Stomach (tissue), 9 donors: ENCODE measurements around the gene HAPSTR1. TPM values are rescaled to one million over a fixed set of nuclear protein-coding genes. Genes with fewer than 3 reads are reported as not detected.
A peak's percentile ranks its signal among the peaks of the same experiment; 100 is the strongest.

Experiments
- DNase-seq, 2 donors: peaks; one replicate each; pipeline versions ENCODE4 v3.0.0 to v3.0.0-alpha.2; 2013 to 2019
- H3K27ac ChIP-seq, 5 donors: fragments of 200-600 bp in 4 of 5; sonication (generic) in 4 of 5; one replicate each; pipeline ENCODE4 v1.5.1; 2013 to 2019; ENCODE audit warnings: mild to moderate bottlenecking in 1 of 5, moderate library complexity in 1 of 5
- H3K27me3 ChIP-seq, 3 donors: fragments of 200-600 bp; sonication (generic); one replicate each; pipeline ENCODE4 v1.5.1; 2017 to 2019; ENCODE audit warnings: mixed run types in 1 of 3
- H3K36me3 ChIP-seq, 4 donors: fragments of 200-600 bp; sonication (generic); 1 replicate in 3 of 4; 2 replicates in 1 of 4; pipeline ENCODE4 v1.5.1; 2016 to 2019
- H3K4me1 ChIP-seq, 4 donors: fragments of 200-600 bp; sonication (generic); one replicate each; pipeline ENCODE4 v1.5.1; 2016 to 2019
- H3K4me3 ChIP-seq, 4 donors: fragments of 200-600 bp; sonication (generic) in 3 of 4; one replicate each; pipeline ENCODE4 v1.5.1; 2016 to 2019; ENCODE audit warnings: mild to moderate bottlenecking in 1 of 4
- H3K9me3 ChIP-seq, 4 donors: fragments of 200-600 bp; sonication (generic); one replicate each; pipeline ENCODE4 v1.5.1; 2016 to 2019
- CTCF ChIP-seq, 7 experiments: fragments of 450-650 bp in 4 of 7; fragments of 200-600 bp in 3 of 7; sonication (generic) in 3 of 7; IDR thresholded peaks; one replicate each; pipeline ENCODE4 v1.5.1; 2016 to 2019; ENCODE audit warnings: antibody characterized with exemption in 7 of 7, control low read depth in 2 of 7, mild to moderate bottlenecking in 1 of 7
- EP300 ChIP-seq: sonication (generic); formaldehyde crosslinking; IDR thresholded peaks from one replicate; pipeline ENCODE4 v1.6.1; 2017; ENCODE audit warnings: antibody characterized with exemption
- POLR2A ChIP-seq, 4 donors: fragments of 450-650 bp; IDR thresholded peaks; one replicate each; pipeline ENCODE4 v1.6.1; 2016; ENCODE audit warnings: antibody characterized with exemption in 4 of 4, control low read depth in 2 of 4, mild to moderate bottlenecking in 1 of 4, moderate library complexity in 1 of 4
- POLR2AphosphoS5 ChIP-seq, 3 donors: sonication (generic); formaldehyde crosslinking; IDR thresholded peaks; one replicate each; pipeline ENCODE4 v1.6.1; 2016; ENCODE audit warnings: antibody characterized with exemption in 3 of 3
- WGBS, 5 donors: extraction: QIAGEN DNeasy Blood & Tissue Kit in 3 of 5; methylation state at CpG; one replicate each; pipeline versions ENCODE4 v1.1.5 to v1.1.7; 2013 to 2018; 5-methylcytosine and 5-hydroxymethylcytosine counted together
- intact Hi-C: fragments of 100-400 bp; cut with DNase I; formaldehyde crosslinking; loops from one replicate; pipeline ENCODE4 v1.15.1; 2023; ENCODE audit warnings: low total_unique reads
- polyA plus RNA-seq, 3 donors: library from polyadenylated mRNA; stranded (reverse); fragments of 200-250 nt; gene quantifications; one replicate each; pipeline ENCODE4 v1.2.3, GENCODE V29; 2013
- total RNA-seq, 5 donors: library from RNA; depleted of rRNA; stranded (reverse); fragments of >200 nt; gene quantifications; one replicate each; pipeline versions ENCODE4 v1.1.0 to v1.2.3, GENCODE V29; 2014 to 2016
- donor health status: healthy with polysubstance abuse.
- donor health status: Bipolar disorder and iron deficiency.
- donor health status: healthy.

HAPSTR1 gene
- total and polyA plus RNA-seq, 8 donors = 6.6 to 84.1 (median 37.4) TPM

DNA sequence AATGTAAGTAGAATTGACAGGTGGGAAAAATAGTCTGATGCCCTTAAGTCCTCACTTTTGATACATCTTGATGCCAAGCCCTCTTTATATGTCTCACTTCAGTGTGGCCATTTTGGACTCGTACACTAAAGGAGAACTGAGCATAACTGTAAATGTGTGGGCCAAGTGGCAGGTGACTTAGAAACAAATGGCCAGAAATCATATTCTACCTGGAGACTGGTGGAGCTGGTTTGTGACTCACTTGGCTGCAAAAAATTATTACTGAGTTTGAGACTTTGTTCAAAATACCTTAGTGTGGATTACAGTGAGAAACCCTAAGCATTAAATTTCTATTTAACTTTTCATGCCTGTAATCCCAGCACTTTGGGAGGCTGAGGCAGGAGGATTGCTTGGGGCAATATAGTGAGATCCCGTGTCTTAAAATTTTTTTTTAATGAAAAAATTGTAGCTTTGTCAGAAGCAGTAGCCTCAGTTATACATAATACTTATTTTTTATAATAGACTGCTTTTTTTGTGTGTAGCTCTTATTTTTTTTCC lies 5.0 kb downstream of the HAPSTR1 start:
- peaks cover 80 to 86% (median 82%) of the 10 kb centered on the region in 4 donors for H3K4me1 ChIP-seq
- TF ChIP-seq CTCF (IDR thresholded peaks at IDR 0.05) (no peak), POLR2AphosphoS5 (IDR thresholded peaks at IDR 0.05) (no peak), POLR2A (IDR thresholded peaks at IDR 0.05) (no peak), EP300 (no peak)
- H3K4me3 ChIP-seq = peak overlapping the region in 1 of 4 donors; percentile 72
- H3K27ac ChIP-seq = peak overlapping the region in 2 of 5 donors; percentile 16 to 75
- H3K36me3 ChIP-seq = peaks cover 8 to 37% (median 18%) of the 10 kb centered on the region in 4 donors
- 62 to 72% (median 69%) methylated on average over 2 of the region's 2 CpGs for WGBS, 5 donors
- H3K27me3 ChIP-seq = no peaks in the 10 kb centered on the region
- intact Hi-C loops = no loop called here
- DNase-seq = peak in 1 of 2 donors; percentile 32
- H3K9me3 ChIP-seq = no peaks in the 10 kb centered on the region

- WGBS, 5 donors = 46 to 57% (median 49%) methylated on average over 9 to 10 of the region's 10 CpGs
- Histone ChIP-seq H3K9me3 (no peaks in the 10 kb centered on the region), H3K4me1 (peaks cover 91 to 97% (median 93%) of the 10 kb centered on the region in 4 donors), H3K36me3 (peaks cover 8 to 44% (median 24%) of the 10 kb centered on the region in 4 donors), H3K27ac (peak overlapping the region; percentile 23 to 77 (median 62)), H3K27me3 (no peaks in the 10 kb centered on the region), H3K4me3 (peak overlapping the region in 2 of 4 donors; percentile 2 to 32)
- no peak for DNase-seq
- TF ChIP-seq POLR2AphosphoS5 (IDR thresholded peaks at IDR 0.05) (no peak), EP300 (no peak), CTCF (IDR thresholded peaks at IDR 0.05) (no peak), POLR2A (IDR thresholded peaks at IDR 0.05) (no peak)
- intact Hi-C loops = no loop called here
Measured at GRCh38 chr16:9097266-9098219, 6.1 kb downstream of the HAPSTR1 start.

GRCh38 chr16:9098377-9099090 lies 7.1 kb downstream of the HAPSTR1 start:
- intact Hi-C loops = no loop called here
- no peak for DNase-seq
- Histone ChIP-seq H3K4me1 (peaks cover 91 to 100% (median 99%) of the 10 kb centered on the region in 4 donors), H3K36me3 (peaks cover 16 to 50% (median 32%) of the 10 kb centered on the region in 4 donors), H3K27ac (peak overlapping the region; percentile 22 to 77 (median 62)), H3K27me3 (no peaks in the 10 kb centered on the region), H3K4me3 (peak overlapping the region in 2 of 4 donors; percentile 2 to 32), H3K9me3 (no peaks in the 10 kb centered on the region)
- WGBS, 5 donors = 22 to 37% (median 27%) methylated on average over 4 of the region's 4 CpGs
- TF ChIP-seq CTCF (IDR thresholded peaks at IDR 0.05) (no peak), EP300 (no peak), POLR2A (IDR thresholded peaks at IDR 0.05) (no peak), POLR2AphosphoS5 (IDR thresholded peaks at IDR 0.05) (no peak)

DNA sequence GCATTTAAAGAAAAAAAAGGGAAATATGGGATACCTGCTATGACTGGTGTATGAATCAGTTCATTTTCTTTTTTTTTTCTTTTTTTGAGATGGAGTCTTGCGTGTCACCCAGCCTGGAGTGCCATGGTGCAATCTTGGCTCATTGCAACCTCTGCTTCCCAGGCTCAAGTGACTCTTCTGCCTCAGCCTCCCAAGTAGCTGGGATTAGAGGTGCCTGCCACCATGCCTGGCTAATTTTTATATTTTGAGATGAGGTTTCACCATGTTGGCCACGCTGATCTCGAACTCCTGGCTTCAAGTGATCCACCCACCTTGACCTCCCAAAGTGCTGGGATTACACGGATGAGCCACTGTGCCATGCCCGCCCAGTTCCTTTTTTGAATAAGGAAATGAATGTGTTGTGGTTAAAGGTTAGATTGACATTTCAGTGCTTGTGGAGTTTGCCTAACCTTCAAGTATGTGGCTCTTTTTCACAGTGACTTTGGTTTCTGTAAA lies 7.7 kb downstream of the HAPSTR1 start:
- no peaks in the 10 kb centered on the region for H3K9me3 ChIP-seq
- TF ChIP-seq CTCF (IDR thresholded peaks at IDR 0.05) (no peak), POLR2AphosphoS5 (IDR thresholded peaks at IDR 0.05) (peak in 2 of 3 donors; percentile 34 to 57)
- peak overlapping the region in 2 of 4 donors; percentile 8 to 32 for H3K4me3 ChIP-seq
- DNase-seq = peak; percentile 32 to 59
- H3K27me3 ChIP-seq = no peaks in the 10 kb centered on the region
- intact Hi-C loops = no loop called here
- WGBS, 5 donors = 27 to 45% (median 29%) methylated on average over 5 of the region's 5 CpGs
- H3K27ac ChIP-seq = peak overlapping the region; percentile 54 to 77 (median 62)
- peaks cover 22 to 55% (median 37%) of the 10 kb centered on the region in 4 donors for H3K36me3 ChIP-seq
- peaks cover 91 to 100% (median 96%) of the 10 kb centered on the region in 4 donors for H3K4me1 ChIP-seq
